Ammon's horn (tissue), 1 donor: ENCODE data around the gene BSND.

Experiments used
- DNase-seq: peaks from one replicate; pipeline ENCODE4 v3.0.0-alpha.2; 2016; ENCODE audit warnings: low spot score

BSND gene

DNA sequence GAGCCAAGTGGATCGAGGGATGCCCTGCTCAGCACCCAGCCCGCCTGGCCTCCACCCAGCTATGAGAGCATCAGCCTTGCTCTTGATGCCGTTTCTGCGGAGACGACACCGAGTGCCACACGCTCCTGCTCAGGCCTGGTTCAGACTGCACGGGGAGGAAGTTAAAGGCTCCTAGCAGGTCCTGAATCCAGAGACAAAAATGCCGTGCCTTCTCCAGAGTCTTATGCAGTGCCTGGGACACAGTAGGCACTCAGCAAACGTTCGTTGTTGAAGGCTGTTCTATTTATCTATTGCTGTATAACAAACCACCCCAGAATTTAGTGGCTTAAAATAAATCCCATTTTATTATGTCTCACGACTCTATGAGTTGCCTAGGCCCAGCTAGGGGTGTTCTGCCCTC lies 6.8 kb upstream of the BSND start:
- DNase-seq: no peak

DNA sequence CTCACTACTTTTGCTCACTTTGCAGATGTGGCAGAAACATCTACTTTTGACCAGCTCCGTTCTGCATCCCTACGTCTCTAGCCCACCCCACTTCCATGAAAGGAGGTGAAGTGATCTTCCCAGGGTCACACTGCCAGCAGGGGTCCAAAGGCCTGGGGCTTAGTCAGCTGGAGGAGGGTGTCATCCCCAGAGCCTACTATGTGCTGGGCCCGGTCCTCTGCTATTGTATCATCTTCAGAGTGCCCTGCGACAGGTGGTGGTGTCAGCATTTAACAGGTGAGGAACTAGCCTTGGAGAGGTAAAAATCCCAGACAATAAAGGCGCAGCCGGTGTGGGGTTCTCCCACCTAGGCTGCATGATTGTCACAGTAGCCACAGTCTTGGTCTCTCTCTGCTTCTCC lies 5.6 kb upstream of the BSND start:
- no peak for DNase-seq

DNA sequence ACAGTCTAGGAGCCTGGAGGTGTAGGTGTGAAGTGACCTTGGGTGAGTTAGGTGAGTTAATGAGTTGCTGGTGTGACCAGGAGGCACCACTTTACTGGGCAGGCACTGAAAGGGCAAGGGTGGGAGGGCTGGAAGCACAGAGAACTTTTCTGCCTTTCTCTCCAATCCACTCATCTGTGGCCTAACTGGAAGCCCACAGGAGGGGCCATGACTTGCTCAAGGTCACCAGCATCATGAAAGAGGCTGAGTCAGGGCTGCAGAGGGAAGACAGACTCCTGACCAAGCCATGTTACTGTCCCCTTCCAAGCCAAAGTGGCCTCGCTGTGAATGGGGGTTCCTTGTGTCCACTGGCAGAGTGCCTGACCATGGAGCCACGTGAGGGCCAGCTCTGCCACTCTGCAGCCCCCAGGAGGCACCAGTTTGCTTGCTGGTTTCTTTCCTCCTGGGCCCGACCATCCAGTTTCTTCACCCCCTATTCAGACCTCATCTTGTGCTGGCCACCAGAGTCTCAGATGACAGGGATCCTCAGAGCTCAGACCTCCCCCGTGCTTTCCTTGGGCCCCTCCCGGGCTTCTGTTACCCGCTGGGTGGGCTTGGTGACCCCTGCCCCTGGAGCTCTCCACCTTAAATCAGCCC lies 4.3 kb upstream of the BSND start:
- DNase-seq: no peak

DNA sequence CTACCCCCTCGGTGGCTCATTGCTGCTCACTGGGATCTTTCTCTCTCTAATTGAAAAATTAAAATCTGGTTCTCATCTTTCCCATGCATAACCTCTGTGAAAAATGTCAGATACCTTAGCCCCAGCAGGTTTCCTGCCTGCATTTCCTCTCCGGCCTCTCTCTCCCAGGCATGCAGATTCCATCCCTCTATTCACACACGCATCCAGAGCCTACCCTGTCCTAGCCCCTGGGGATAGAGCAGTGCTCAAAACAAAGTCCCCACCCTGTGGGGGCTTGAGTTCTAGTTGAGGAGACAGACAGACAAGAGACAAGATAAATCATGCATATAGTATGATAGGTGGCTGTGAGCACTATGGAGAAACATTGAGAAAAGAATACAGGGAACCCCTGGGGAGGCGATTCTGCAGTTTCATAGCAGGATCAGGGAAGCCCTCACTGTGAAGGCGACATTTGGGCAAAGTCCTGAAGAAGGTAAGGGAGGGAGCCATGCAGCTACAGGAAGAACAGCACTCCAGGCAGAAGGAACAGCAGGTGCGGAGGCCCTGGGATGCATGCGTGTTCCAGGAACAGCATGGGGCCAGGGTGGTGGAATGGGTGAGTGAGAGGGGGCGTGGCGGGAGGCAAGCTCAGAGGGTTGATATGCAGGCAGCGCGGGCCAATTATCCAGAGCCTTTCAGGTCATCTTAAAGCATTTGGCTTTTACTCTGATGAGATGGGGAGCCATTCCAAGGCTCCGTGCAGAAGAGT lies 3.5 kb upstream of the BSND start:
- no peak for DNase-seq

DNA sequence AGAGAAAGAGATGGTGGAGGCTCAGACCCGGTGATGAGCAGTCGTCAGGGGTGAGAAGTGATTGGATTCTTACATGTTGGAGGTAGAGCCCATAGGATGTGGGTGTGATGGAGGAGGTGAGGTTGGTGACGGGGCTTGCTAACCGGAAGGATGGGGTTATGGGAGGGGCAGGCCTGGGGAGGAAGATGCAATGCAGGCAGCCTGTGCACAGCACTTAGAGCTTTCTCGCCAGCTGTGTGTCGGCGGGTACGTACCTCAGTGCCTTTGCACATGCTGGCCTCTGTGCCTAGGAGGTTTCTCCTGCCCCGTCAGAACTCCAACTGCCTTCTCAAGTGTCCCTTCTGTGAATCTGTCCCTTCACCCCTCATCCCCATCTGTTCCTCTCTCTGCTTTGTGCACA lies 2.9 kb upstream of the BSND start:
- no peak for DNase-seq

DNA sequence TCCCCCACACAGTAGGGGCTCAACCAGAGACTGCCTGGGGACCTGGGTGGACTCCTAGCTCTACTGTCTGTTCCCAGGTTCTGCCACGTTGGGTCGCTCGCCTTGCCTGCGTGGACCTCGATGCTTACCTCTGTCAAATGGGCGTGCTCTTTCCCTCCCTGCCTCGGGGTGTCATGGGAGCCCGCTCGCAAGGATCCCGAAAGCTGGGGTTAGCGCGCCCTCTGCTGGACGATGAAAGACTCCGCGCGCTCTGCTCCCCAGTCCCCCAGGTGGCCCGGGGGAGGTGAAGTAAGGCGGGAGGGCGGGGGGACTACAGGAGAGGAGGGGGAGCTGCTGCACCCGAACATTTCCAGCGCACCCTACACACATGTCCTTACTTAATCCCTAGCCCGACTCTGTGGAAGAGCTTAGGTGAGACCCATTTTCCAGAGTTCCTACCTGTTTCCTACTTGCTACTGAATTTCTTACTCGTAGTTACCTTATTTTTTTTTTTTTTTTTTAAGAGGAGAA lies 2.3 kb upstream of the BSND start:
- peak; percentile 66 for DNase-seq

DNA sequence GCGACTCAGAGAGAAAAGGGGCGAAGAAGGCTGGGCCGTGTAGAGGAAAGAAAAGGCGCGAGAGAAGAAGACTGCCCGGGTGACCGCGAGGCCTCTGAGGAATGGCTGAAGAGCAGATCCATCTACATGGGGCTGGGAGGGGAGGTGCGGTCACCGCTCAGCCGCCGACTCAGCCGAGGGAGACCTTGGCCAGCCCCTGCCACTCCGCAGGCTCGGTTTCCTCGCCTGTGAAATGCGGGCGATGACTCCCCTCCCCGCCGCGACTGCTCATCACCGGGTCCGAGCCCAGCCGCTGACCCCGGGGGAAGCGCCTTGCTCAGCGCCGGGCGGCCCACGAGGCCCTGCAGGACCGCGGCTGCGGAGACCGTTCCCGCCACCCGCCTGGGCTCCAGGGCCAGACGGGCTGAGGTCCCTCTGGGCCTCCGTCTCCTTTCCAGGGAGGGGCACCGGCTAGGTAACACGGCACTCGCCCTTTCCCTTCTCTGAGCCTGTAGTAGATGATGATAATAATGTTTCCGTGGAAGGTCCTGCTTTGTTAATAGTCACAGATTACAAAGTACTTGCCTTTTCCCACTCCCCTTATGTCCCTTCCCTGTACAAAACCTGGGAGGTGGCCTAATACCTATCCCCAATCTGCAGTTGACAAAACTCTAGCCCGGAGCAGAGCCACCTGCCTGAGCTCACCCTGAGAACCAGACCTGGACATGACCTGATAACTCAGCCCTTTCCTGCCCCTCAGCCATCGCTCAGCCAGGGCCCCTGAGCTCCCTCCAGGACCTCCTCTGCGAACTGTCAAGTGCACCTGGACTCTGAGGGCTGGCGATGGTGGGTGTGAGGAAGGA lies 1.6 kb upstream of the BSND start:
- no peak for DNase-seq

DNA sequence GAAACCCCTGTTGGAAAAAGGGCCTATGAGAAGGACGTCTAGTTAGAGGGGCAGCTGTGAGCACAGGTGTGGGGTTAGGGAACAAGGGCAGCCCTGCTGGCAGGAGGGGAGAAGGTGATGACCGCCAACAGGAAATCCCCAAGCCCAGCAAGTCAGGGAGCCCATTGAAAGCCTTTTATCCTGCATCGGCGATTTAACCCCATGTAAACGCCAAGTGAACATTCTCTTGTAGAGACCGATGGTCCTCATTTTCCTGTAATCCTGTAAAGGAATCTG lies 1.1 kb upstream of the BSND start:
- DNase-seq: no peak

DNA sequence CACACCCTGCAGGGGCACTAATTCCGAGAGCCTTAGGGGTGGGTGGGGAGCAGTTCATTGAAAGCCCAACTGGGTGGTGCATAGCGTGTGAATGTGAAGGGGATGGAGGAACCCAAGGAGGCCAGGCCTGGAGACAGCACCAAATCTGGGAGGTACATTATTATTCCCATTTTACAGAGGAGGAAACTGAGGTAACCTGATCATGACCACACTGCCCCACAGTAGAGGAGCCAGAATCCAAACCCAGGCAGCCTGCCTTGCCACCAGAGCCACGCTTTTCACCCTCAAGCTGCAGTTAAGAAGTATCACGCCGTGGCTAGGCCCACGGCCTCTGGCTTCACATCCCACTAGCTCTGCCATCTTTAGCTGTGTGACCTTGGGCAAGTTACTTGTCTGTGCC lies 633 bp upstream of the BSND start:
- DNase-seq: no peak

DNA sequence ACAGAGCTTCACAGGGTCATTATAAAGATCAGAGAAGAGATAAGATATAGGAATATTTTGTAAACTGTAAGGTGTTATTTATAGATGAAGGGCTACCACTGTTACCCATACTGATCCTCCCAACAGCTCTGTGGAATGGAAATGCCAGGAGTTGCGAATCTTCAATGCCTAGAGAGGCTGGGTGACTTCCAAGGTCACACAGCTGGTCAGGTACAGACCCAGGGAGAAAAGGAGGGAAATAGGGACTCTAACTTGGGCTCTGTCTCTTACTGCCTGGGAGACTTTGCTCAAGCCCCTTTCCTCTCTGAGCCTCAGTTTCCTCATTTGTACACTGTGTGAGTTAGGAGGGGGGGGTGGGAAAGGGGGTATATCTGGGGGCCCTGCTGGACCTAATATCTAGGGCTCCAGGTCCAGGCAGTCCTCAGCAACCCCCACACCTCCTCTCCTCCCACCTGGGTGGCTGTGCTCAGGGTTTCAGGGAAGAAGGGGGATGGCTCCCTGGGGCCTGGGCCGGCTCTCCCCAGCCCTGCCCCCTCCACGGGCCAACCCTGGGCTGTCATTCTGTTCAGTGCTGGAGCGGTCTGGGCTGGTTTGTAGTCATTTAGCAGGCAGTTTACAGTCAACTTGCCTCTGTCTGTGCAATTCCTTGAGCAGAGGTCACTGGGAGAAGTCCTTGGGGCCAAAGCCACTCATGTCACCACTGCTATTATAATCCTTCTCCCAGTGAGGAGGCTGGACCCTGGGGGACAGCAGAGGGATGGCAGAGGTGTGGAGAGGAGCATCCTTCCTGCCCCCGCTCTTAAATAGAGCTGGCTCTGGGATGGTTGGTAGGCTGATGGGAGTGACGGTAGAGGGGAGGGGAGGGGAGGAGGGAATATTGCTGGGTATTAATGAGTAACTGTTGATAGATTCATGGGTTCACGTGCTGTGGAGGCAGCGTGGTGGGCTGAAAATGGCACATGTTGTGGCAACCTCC lies 1.7 kb downstream of the BSND start:
- no peak for DNase-seq

DNA sequence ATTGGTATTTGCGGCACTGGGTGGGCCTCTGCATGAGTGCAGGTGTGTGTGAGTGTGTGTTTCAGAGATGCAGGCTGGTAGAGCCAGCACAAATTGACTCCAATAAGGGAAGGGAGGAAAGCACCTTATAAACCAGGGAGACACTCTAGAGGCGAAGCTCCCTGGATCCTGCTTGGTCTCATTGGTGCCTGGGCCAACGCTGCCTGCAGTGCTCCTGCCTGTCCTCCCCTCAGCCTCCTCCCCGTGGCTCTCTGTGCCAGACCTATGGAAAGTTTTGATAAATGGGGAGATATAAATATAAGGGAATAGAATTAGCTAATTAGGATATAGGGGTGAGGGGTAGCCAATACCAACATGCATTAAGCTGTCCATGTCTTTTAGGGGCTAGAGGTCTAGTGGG lies 2.6 kb downstream of the BSND start:
- DNase-seq: no peak

DNA sequence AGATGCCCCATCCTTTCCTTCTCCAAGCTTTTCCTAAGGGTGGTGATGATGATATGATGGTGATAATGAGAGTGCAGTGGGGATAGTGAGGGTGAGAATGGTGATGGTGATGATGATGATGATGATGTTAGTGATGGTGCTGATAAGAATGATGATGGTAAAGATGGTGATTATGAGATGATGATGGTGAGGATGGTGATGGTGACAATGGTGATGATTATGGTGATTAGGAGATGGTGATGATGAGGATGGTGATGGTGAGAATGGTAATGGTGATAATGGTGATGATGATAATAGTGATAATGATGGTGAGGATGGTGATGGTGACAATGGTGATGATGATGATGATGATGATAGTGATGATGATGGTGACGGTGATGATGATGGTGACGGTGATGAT lies 4.0 kb downstream of the BSND start:
- no peak for DNase-seq

DNA sequence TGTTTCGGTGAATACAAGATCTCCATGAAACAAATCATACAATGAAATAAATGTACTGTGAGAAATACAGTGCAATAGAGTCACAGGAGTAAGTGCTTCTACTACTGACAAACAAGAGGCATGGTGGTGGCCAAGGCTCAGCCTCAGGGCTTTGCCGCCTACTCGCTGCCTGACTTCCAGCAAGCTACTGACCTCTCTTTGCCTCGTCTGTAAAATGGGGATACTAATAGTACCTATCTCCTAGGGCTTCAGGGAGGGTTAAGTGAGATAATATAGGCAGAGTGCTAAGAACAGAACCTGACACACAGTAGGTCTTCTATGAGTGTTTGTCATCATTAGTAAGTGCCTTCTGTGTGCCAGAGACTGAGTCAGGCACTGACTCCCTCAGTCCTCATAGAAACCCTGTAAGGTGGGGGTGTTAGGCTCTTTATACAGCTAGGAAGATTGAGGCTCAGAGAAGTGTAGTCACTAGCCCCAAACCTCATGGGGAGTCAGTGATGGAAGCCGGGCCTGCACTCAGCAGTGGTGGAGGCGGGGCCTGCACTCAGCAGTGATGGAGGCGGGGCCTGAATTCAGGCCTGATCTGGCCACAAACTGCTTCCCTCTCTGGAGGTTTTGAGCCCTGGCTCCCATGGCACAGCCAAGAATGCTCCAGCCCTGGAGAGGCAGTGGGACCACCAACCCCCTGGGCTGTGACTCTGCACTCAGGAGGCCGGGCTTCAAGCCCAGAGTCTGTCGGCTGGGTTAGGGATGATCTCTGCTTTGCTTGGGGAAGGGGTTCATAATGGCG lies 6.8 kb downstream of the BSND start:
- no peak for DNase-seq

DNA sequence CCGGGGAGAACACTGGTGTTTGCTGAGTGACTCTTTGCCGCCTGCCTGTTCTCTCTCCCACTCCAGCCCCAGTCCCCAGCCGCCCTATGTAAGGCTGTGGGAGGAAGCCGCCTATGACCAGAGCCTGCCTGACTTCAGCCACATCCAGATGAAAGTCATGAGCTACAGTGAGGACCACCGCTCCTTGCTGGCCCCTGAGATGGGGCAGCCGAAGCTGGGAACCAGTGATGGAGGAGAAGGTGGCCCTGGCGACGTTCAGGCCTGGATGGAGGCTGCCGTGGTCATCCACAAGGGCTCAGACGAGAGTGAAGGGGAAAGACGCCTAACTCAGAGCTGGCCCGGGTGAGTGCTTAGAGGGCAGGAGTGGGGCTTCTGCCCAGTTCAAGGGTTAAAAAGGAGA lies 8.2 kb downstream of the BSND start:
- DNase-seq: no peak

DNA sequence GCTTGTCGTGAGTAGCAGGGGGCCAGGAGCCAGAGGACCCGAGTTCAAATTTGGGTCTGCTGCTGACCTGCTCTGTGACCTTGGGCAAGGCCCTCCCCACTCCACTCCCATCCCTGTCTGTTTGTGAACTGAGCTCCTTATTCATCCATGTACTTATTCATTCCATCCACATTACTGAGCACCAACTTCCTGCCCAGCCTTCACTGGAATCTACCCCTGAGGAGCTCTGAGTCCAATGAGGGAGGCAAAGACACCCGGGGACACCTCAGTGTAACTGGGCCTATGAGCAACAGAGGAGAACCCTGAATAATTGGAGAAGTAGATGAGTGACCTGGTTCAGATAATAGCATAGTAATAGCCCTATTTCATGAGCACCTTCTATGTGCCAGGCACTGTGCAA lies 8.9 kb downstream of the BSND start:
- DNase-seq: no peak

DNA sequence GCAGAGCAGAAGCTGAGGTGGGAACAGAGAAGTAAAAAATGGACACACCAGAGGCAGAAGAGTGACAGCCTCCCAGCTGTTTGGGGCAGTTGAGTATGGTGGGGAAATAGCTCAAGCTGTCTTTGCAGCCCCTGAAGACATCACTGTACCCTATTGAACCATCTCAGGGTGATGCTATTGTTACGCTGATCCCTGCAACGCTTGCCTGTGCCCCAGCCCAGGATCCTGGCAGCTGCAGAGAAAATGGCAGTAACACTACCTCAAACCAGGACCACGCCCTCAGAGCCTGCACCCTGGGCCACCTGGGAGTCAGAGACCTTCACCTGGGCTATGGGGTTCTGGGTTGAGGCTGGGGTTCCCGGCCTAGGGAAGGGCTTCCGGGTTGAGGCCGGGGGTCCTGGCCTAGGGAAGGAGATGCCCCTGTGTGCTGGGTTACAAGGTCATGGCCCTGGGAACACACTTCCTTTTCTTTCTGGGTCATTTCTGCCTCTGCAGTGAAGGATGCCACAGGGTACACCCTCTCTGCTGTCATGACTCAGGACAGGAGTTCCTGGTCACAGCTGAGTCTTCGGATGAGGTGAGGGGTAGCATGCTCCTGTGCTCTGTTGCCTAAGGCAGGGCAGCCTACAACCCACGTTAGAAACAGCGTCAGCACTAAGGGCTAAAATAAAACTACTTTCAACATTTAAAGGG lies 11.6 kb downstream of the BSND start:
- no peak for DNase-seq

DNA sequence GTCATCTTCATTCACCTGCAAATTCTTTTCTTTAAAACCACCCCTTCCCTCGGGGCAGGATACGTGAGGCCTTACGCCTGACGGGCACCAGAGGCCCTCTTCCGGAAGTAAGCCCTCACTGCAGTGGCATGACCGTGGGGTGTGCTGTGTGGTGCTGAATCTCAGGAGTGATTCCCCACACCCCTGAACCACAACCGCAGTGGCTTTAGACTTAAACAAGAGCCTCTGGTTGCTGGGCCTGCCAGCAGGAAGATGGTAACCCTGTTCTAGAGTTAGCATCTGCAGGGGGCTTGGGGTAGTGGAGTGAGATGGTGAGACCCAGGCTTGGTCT lies 12.1 kb downstream of the BSND start:
- no peak for DNase-seq

DNA sequence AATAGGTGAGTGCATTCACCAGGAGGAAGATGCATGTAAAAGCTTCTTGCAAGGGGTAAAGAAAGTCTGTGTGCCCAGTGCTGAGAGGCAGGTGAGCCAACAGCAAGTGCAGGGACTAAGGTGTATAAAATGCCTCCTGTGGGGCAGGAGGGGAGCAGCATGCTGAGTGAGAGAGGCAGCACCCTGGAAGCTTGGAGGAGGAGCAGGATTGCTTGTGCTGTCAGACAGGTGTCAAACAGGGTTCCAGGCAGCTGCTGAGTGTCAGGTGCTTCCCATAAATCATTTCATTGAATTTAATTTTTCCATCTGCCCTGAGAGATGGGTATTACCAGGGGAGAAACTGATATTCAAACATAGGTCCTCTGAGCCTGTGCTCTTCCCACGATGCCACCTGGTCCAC lies 13.9 kb downstream of the BSND start:
- DNase-seq: no peak

DNA sequence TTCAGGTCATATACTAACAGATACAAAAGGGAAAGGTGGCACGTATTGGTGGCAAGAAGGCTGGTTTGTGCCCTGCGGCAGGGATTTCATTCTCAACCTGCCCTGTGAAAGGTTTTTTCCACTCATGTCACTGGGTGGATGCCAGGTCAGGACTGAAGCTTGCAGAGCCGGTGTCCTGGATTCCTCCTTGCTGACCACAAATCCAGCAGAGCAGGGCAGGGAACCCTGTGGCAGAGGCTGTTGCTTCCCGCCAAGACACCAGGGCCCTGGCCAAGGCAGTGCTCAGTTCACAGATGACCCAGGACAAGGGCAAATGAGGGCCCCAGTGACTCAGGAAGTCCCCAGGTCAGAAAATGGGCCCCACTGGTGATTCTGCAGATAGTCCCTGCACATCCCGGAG lies 16.4 kb downstream of the BSND start:
- no peak for DNase-seq

DNA sequence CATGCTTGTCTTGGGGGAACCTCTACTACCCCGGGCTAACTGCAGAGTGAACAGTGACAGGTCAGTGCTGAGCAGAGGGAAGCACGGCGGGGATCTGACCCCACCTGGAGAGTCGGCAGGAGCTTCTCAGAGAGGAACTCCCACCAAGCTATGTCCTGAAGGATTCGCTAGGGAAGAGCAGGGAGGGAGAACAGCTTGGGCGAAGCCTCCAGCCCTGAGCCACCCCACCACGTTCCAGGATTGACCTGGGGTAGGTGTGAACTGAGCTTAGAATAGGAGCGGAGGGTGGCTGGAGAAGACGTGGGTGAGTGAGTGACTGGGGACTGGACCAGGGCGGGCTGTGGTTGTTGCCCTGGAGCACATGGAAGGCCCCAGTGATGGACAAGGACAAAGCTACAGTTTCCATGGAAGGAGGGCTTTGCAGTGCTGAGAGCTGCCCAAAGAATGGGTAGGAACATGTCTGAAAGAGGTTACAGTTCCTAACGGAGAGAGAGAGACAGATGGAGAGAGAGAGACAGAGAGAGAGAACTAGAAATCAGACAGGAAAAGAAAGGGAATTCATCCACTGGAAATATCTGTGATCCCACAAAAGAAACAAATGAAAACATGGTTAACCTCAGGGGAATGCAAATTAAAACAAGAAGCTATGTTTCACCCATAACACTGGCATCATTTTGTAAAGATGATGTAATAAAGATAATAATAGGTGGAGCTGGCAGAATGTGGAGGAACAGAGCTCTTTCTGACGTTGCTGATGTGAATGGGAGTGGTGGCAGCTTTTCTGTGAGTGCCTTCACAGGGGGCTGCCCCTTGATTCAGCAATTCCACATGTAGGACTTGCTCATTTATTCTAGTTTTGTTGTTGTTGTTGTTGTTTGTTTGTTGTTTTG lies 17.2 kb downstream of the BSND start:
- DNase-seq: no peak
